ENCODE measurements around the gene PROS1. TPM values are rescaled to one million over a fixed set of nuclear protein-coding genes. Genes with fewer than 3 reads are reported as not detected.
"Not testable (repeated sequence)": the region's sequence is repeated elsewhere in the genome, so short reads cannot be mapped to it uniquely, and the experiment has no call there.

The PROS1 gene
- total RNA-seq, 1 experiment from 2014 or later: 1.3 TPM

- Histone ChIP-seq H4K20me1 (ENCODE audit: control insufficient read depth, insufficient read depth, insufficient read length) (no peaks in the 10 kb centered on the region), H3K27me3 (ENCODE audit: insufficient read depth, low read length) (no peaks in the 10 kb centered on the region), H3K23ac (ENCODE audit: insufficient read length, low read depth, low read length) (no peak overlapping the region), H3T11ph (ENCODE audit: low read length) (no peak overlapping the region), H2BK12ac (ENCODE audit: insufficient read length, low read depth, low read length) (no peak overlapping the region), H3K18ac (ENCODE audit: insufficient read length, low read depth, low read length) (no peak overlapping the region), H2AK5ac (ENCODE audit: insufficient read length, low read length) (no peak overlapping the region), H3K9ac (ENCODE audit: extremely low read depth, insufficient read length, low read length) (no peak overlapping the region), H3K4me2 (ENCODE audit: insufficient read depth, insufficient read length, low read length) (no peak overlapping the region), H2BK15ac (ENCODE audit: low read depth, low read length) (no peak overlapping the region), H3K4me1 (ENCODE audit: insufficient read depth, low read length) (no peaks in the 10 kb centered on the region), H3K27ac (ENCODE audit: insufficient read length, low read depth, low read length) (no peak overlapping the region), H2BK120ac (ENCODE audit: low read depth, low read length, poor library complexity, severe bottlenecking) (no peak overlapping the region), H3K14ac (ENCODE audit: insufficient read depth, low read length) (no peak overlapping the region), H4K8ac (replicated peaks; ENCODE audit: insufficient read length, low read depth, low read length) (no peak overlapping the region), H3K79me1 (ENCODE audit: insufficient read depth, low read depth, low read length, poor library complexity, severe bottlenecking) (no peaks in the 10 kb centered on the region), H2AFZ (ENCODE audit: low read length) (no peak overlapping the region), H2BK20ac (ENCODE audit: low read depth, low read length, poor library complexity, severe bottlenecking) (no peak overlapping the region), H3K4ac (ENCODE audit: low read depth, low read length) (no peak overlapping the region), H3K9me3 (ENCODE audit: control insufficient read depth, low read depth, low read length) (peaks cover 49% of the 10 kb centered on the region), H4K91ac (ENCODE audit: insufficient read length, low read depth, low read length) (no peak overlapping the region), H3K23me2 (ENCODE audit: insufficient read length, low read depth, low read length, poor library complexity, severe bottlenecking) (no peaks in the 10 kb centered on the region), H3K79me2 (ENCODE audit: insufficient read depth, low read length) (no peaks in the 10 kb centered on the region), H3K56ac (ENCODE audit: insufficient read length, low read depth, low read length) (no peak overlapping the region), H2BK5ac (ENCODE audit: insufficient read length, low read length) (no peak overlapping the region), H4K5ac (ENCODE audit: insufficient read length, low read depth, low read length) (no peak overlapping the region)
- no CpG with 5 or more reads among the region's 3 CpGs for WGBS (ENCODE audit: extremely low coverage, insufficient read length, low lambda C conversion rate)
- H3K27ac Mint-ChIP-seq: no peak overlapping the region
- H3K4me1 Mint-ChIP-seq: no peaks in the 10 kb centered on the region
- no peak for TF ChIP-seq CTCF (conservative IDR thresholded peaks at IDR 0.05)
- no peak for DNase-seq
- H3K36me3 Mint-ChIP-seq (ENCODE audit: insufficient read depth in 1 of 3, low read depth in 3 of 3): peaks cover 7 to 26% (median 12%) of the 10 kb centered on the region in 3 experiments; a peak in 6 of 7 replicates
- H3K9me3 Mint-ChIP-seq: peaks cover 92 to 99% of the 10 kb centered on the region in 2 experiments
- H3K27me3 Mint-ChIP-seq (ENCODE audit: low read depth): peaks cover 3% of the 10 kb centered on the region
- no peak overlapping the region for H3K4me3 Mint-ChIP-seq
Observed at GRCh38 chr3:93855401-93855800, 118.3 kb downstream of the PROS1 start.

- H2AK5ac ChIP-seq (ENCODE audit: insufficient read length, low read length); H2AFZ ChIP-seq (ENCODE audit: low read length); H3K4ac ChIP-seq (ENCODE audit: low read depth, low read length); H3K14ac ChIP-seq (ENCODE audit: insufficient read depth, low read length); H3K4me2 ChIP-seq (ENCODE audit: insufficient read depth, insufficient read length, low read length); H3K23me2 ChIP-seq (ENCODE audit: insufficient read length, low read depth, low read length, poor library complexity, severe bottlenecking); H2BK12ac ChIP-seq (ENCODE audit: insufficient read length, low read depth, low read length); H3K23ac ChIP-seq (ENCODE audit: insufficient read length, low read depth, low read length); H4K91ac ChIP-seq (ENCODE audit: insufficient read length, low read depth, low read length); H3K9ac ChIP-seq (ENCODE audit: extremely low read depth, insufficient read length, low read length); H3K27ac ChIP-seq (ENCODE audit: insufficient read length, low read depth, low read length); H3K27ac Mint-ChIP-seq; H4K8ac ChIP-seq (replicated peaks; ENCODE audit: insufficient read length, low read depth, low read length); H3K27me3 Mint-ChIP-seq (ENCODE audit: low read depth); H3K18ac ChIP-seq (ENCODE audit: insufficient read length, low read depth, low read length); H3K79me2 ChIP-seq (ENCODE audit: insufficient read depth, low read length); DNase-seq; H3K4me1 Mint-ChIP-seq; H3K4me1 ChIP-seq (ENCODE audit: insufficient read depth, low read length); H3K56ac ChIP-seq (ENCODE audit: insufficient read length, low read depth, low read length); H2BK15ac ChIP-seq (ENCODE audit: low read depth, low read length); H3K4me3 Mint-ChIP-seq; H3K27me3 ChIP-seq (ENCODE audit: insufficient read depth, low read length); H4K5ac ChIP-seq (ENCODE audit: insufficient read length, low read depth, low read length); H2BK5ac ChIP-seq (ENCODE audit: insufficient read length, low read length); H2BK20ac ChIP-seq (ENCODE audit: low read depth, low read length, poor library complexity, severe bottlenecking); H4K20me1 ChIP-seq (ENCODE audit: control insufficient read depth, insufficient read depth, insufficient read length); H2BK120ac ChIP-seq (ENCODE audit: low read depth, low read length, poor library complexity, severe bottlenecking); H3K79me1 ChIP-seq (ENCODE audit: insufficient read depth, low read depth, low read length, poor library complexity, severe bottlenecking); H3T11ph ChIP-seq (ENCODE audit: low read length): not testable (repeated sequence)
- Mint-ChIP-seq H3K36me3 (ENCODE audit: insufficient read depth in 1 of 3, low read depth in 3 of 3) (peaks cover 5 to 42% (median 5%) of the 10 kb centered on the region in 3 experiments; a peak in 6 of 7 replicates), H3K9me3 (peaks cover 90 to 99% of the 10 kb centered on the region in 2 experiments)
- no CpG with 5 or more reads among the region's 7 CpGs for WGBS (ENCODE audit: extremely low coverage, insufficient read length, low lambda C conversion rate)
- peaks cover 31% of the 10 kb centered on the region for H3K9me3 ChIP-seq (ENCODE audit: control insufficient read depth, low read depth, low read length)
Observed at GRCh38 chr3:93852228-93852627, 121.5 kb downstream of the PROS1 start.

Data from H9 (cell line).